ENCODE results near the gene NCKAP5. TPM values are rescaled to one million over a fixed set of nuclear protein-coding genes. Genes with fewer than 3 reads are reported as not detected.

The NCKAP5 gene
- total and polyA plus RNA-seq, 2 of the 13 experiments (the other 11 are each of a cell fraction or from before 2014, with no cell fraction given) = 0.01 TPM; not detected in 1

- no peak for TF ChIP-seq NKX3-1 (CRISPR knock-in tag; IDR thresholded peaks at IDR 0.05)
- no peak for TF ChIP-seq ZNF274 (CRISPR knock-in tag; IDR thresholded peaks at IDR 0.05)
- TF ChIP-seq ZNF616 (CRISPR knock-in tag; IDR thresholded peaks at IDR 0.05; ENCODE audit: low read depth) = no peak
These were observed 225.3 kb downstream of the NCKAP5 start (continued) for GRCh38 chr2:133343018-133343352.

GRCh38 chr2:133342286-133343017 lies 225.8 kb downstream of the NCKAP5 start:
- DNase-seq (ENCODE audit: low spot score) (no peak), ATAC-seq (no peak), FAIRE-seq (no peak)
- Histone ChIP-seq H3K79me2 (ENCODE audit: insufficient read depth, low read length) (no peaks in the 10 kb centered on the region), H3K9ac (ENCODE audit: insufficient read depth, low read depth, low read length) (no peak overlapping the region), H3K27me3 (ENCODE audit: control insufficient read depth in 1 of 2, insufficient read depth in 2 of 2, low read length in 2 of 2) (no peaks in the 10 kb centered on the region), H2AFZ (ENCODE audit: low read length) (no peak overlapping the region), H3K36me3 (replicated peaks in 1 of 2; ENCODE audit: control insufficient read depth in 1 of 2, insufficient read depth in 2 of 2, low read length in 2 of 2) (no peaks in the 10 kb centered on the region), H4K20me1 (ENCODE audit: insufficient read depth, low read length) (no peaks in the 10 kb centered on the region), H3K4me3 (replicated peaks in 1 of 3; ENCODE audit: insufficient read depth in 1 of 3, low read depth in 2 of 3, low read length in 3 of 3) (no peak overlapping the region), H3K27ac (ENCODE audit: extremely low read length, insufficient read depth, low read length) (no peak overlapping the region), H3K4me2 (ENCODE audit: low read depth, low read length) (no peak overlapping the region), H3K4me1 (ENCODE audit: insufficient read depth, low read length) (no peaks in the 10 kb centered on the region), H3K9me3 (ENCODE audit: low read length) (peaks cover 6% of the 10 kb centered on the region; the same call in 1 of the 2 replicates)
- WGBS (ENCODE audit: low lambda C conversion rate) = 6% methylated on average over 2 of the region's 2 CpGs
- ChIA-PET CTCF (ENCODE audit: low intra/inter-chr PET ratio, low total read pairs) (no interaction called here), POLR2A (no interaction called here)
- intact Hi-C loops (cut with micrococcal nuclease; ENCODE audit: unreplicated experiment) = no loop called here
- TF ChIP-seq HDAC6 (IDR thresholded peaks at IDR 0.05; ENCODE audit: low read depth, low read length) = no peak
- no peak for TF ChIP-seq REXO4 (CRISPR knock-in tag; IDR thresholded peaks at IDR 0.05; ENCODE audit: borderline replicate concordance)
- no peak for TF ChIP-seq ZNF710 (CRISPR knock-in tag; IDR thresholded peaks at IDR 0.05; ENCODE audit: borderline replicate concordance)
- TF ChIP-seq FOSL2 (CRISPR knock-in tag; IDR thresholded peaks at IDR 0.05) = no peak
- TF ChIP-seq ZNF761 (CRISPR knock-in tag; conservative IDR thresholded peaks at IDR 0.05) = no peak
- no peak for TF ChIP-seq MEF2D (CRISPR knock-in tag; IDR thresholded peaks at IDR 0.05)
- TF ChIP-seq HCFC1 (IDR thresholded peaks at IDR 0.05; ENCODE audit: low read depth, low read length) = no peak
- no peak for TF ChIP-seq SUZ12 (IDR thresholded peaks at IDR 0.05; ENCODE audit: low read depth, low read length)
- BruUV-seq (replicated peaks) = no TSS peak
- in situ Hi-C loops (cut with HindIII; ENCODE audit: extremely low pct_ligation_motif_present, low pct_unique_long_range_greater_than_20kb) = no loop called here

Data from HepG2 (cell line).